GM12878 (cell line): ENCODE results near the gene ZNF214. TPM values are rescaled to one million over a fixed set of nuclear protein-coding genes. Genes with fewer than 3 reads are reported as not detected.

Source experiments
- BCL11A ChIP-seq: IDR thresholded peaks from 2 replicates; pipeline ENCODE4 v1.6.1; 2011; ENCODE audit warnings: low read depth, low read length
- CHD2 ChIP-seq: IDR thresholded peaks from 2 replicates; pipeline ENCODE4 v1.6.1; 2011; ENCODE audit warnings: low read depth, low read length, improper control_type of control experiment, borderline replicate concordance
- DPF2 ChIP-seq: fragments of 450-650 bp; IDR thresholded peaks from 2 replicates; pipeline ENCODE4 v1.6.1; 2017; ENCODE audit warnings: mild to moderate bottlenecking
- E2F8 ChIP-seq: fragments of 450-650 bp; IDR thresholded peaks from 2 replicates; pipeline ENCODE4 v1.6.1; 2018; ENCODE audit warnings: mild to moderate bottlenecking, low read depth, moderate library complexity; ENCODE audit not compliant: partially characterized antibody
- E4F1 ChIP-seq: fragments of 450-650 bp; IDR thresholded peaks from 2 replicates; pipeline ENCODE4 v1.6.1; 2018; ENCODE audit warnings: borderline replicate concordance, mild to moderate bottlenecking; ENCODE audit not compliant: partially characterized antibody
- MLLT1 ChIP-seq: fragments of 450-650 bp; IDR thresholded peaks from 2 replicates; pipeline ENCODE4 v1.6.1; 2016; ENCODE audit warnings: mild to moderate bottlenecking
- NFYA ChIP-seq: IDR thresholded peaks from 2 replicates; pipeline ENCODE4 v1.6.1; 2011; ENCODE audit warnings: low read depth, mild to moderate bottlenecking, low read length, improper control_type of control experiment, borderline replicate concordance
- NKRF ChIP-seq: fragments of 450-650 bp; conservative IDR thresholded peaks from 2 replicates; pipeline ENCODE4 v1.6.1; 2017; ENCODE audit warnings: mild to moderate bottlenecking, moderate library complexity
- RBBP5 ChIP-seq: fragments of 200-600 bp; sonication (generic); conservative IDR thresholded peaks from 2 replicates; pipeline ENCODE4 v1.6.1; 2016
- polyA plus RNA-seq, 11 experiments: library from polyadenylated mRNA; depleted of rRNA in 4 of 11; unstranded in 6 of 11; stranded (reverse) in 5 of 11; fragments of >200 nt; fragmentation: Nextera tagmentation in 4 of 11; fragmentation: Illumina TruSeq in 1 of 11; extraction: Ambion mirVana in 4 of 11; extraction: Trizol in 1 of 11; gene quantifications; 1 replicate in 1 of 11; 2 replicates in 10 of 11; pipeline versions ENCODE4 v1.2.1 to v1.2.3, GENCODE V29; 2011 to 2016; ENCODE audit warnings: inconsistent platforms in 2 of 11, missing spikeins in 2 of 11, low read depth in 1 of 11
- total RNA-seq, 4 experiments: library from RNA; depleted of rRNA in 3 of 4; stranded (reverse); fragments of >200 nt in 3 of 4; fragmentation: Illumina TruSeq in 1 of 4; extraction: Trizol in 1 of 4; gene quantifications; 2 replicates each; pipeline versions ENCODE4 v1.2.1 to v1.2.3, GENCODE V29; 2013 to 2021

ZNF214 gene
- total and polyA plus RNA-seq, 10 of the 15 experiments (the other 5 are each of a cell fraction or from before 2014, with no cell fraction given): 0.18 TPM; not detected in 9

GRCh38 chr11:6995703-6996102, 24.4 kb downstream of the ZNF214 start (continued):
- TF ChIP-seq E2F8 (no peak), MLLT1 (no peak), RBBP5 (no peak), NKRF (no peak), NFYA (no peak), E4F1 (no peak), DPF2 (no peak), BCL11A (no peak), CHD2 (no peak)
- TF ChIP-seq, all 136 proteins: peak for 0
